HepG2 (cell line): ENCODE measurements around the gene RPUSD3. TPM values are rescaled to one million over a fixed set of nuclear protein-coding genes. Genes with fewer than 3 reads are reported as not detected.

Source experiments
- HDAC6 ChIP-seq: fragments of 200-600 bp; sonication (generic); IDR thresholded peaks from 2 replicates; pipeline ENCODE4 v1.7.0; 2017; ENCODE audit warnings: mild to moderate bottlenecking, antibody characterized with exemption, low read length, low read depth
- KDM6A ChIP-seq: IDR thresholded peaks from 2 replicates; pipeline ENCODE4 v1.6.1; 2016; ENCODE audit warnings: low read depth
- MZF1 ChIP-seq: sonication (generic); formaldehyde crosslinking; IDR thresholded peaks from 2 replicates; pipeline ENCODE4 v1.8.1; 2023; ENCODE audit warnings: mild to moderate bottlenecking, missing genetic modification reagents, borderline replicate concordance
- NKX3-1 ChIP-seq: sonication (generic); formaldehyde crosslinking; IDR thresholded peaks from 2 replicates; pipeline ENCODE4 v1.5.0; 2020; ENCODE audit warnings: missing genetic modification reagents
- NR1H2 ChIP-seq: sonication (generic); formaldehyde crosslinking; IDR thresholded peaks from 2 replicates; pipeline ENCODE4 v1.8.1; 2022; ENCODE audit warnings: low read depth, missing genetic modification reagents, borderline replicate concordance
- NR2F1 ChIP-seq, 2 experiments: fragments of 450-650 bp in 1 of 2; formaldehyde crosslinking in 1 of 2; IDR thresholded peaks; 2 replicates each; pipeline versions ENCODE4 v1.5.0 to v1.6.1; 2016 to 2020; ENCODE audit warnings: mild to moderate bottlenecking in 1 of 2, missing compliant biosample characterization in 1 of 2, missing genetic modification reagents in 1 of 2, moderate library complexity in 1 of 2
- PHF8 ChIP-seq: sonication (generic); formaldehyde crosslinking; IDR thresholded peaks from 2 replicates; pipeline ENCODE4 v1.5.0; 2020; ENCODE audit warnings: missing genetic modification reagents
- SAFB2 ChIP-seq: sonication (generic); formaldehyde crosslinking; IDR thresholded peaks from 2 replicates; pipeline ENCODE4 v1.5.1; 2020; ENCODE audit warnings: missing genetic modification reagents, low read depth, mild to moderate bottlenecking, borderline replicate concordance
- SNAPC2 ChIP-seq: sonication (generic); formaldehyde crosslinking; IDR thresholded peaks from 2 replicates; pipeline ENCODE4 v1.8.1; 2022; ENCODE audit warnings: mild to moderate bottlenecking, missing genetic modification reagents
- THRA ChIP-seq: sonication (generic); formaldehyde crosslinking; IDR thresholded peaks from 2 replicates; pipeline ENCODE4 v1.4.0; 2020; ENCODE audit warnings: missing genetic modification reagents, borderline replicate concordance
- ZNF160 ChIP-seq: sonication (generic); formaldehyde crosslinking; IDR thresholded peaks from 2 replicates; pipeline ENCODE4 v1.8.0; 2022; ENCODE audit warnings: mild to moderate bottlenecking, inconsistent platforms, missing genetic modification reagents
- ZNF33A ChIP-seq: sonication (generic); formaldehyde crosslinking; IDR thresholded peaks from 2 replicates; pipeline ENCODE4 v1.5.1; 2020; ENCODE audit warnings: missing genetic modification reagents, mild to moderate bottlenecking, moderate library complexity, borderline replicate concordance
- ZNF446 ChIP-seq: sonication (generic); formaldehyde crosslinking; IDR thresholded peaks from 2 replicates; pipeline ENCODE4 v1.5.0; 2020; ENCODE audit warnings: mild to moderate bottlenecking, missing genetic modification reagents
- ZNF503 ChIP-seq: sonication (generic); formaldehyde crosslinking; IDR thresholded peaks from 2 replicates; pipeline ENCODE4 v1.4.0; 2020; ENCODE audit warnings: missing genetic modification reagents
- ZNF552 ChIP-seq: sonication (generic); formaldehyde crosslinking; IDR thresholded peaks from 2 replicates; pipeline ENCODE4 v1.9.0; 2022; ENCODE audit warnings: missing genetic modification reagents, mild to moderate bottlenecking, borderline replicate concordance
- ZNF629 ChIP-seq: sonication (generic); formaldehyde crosslinking; conservative IDR thresholded peaks from 2 replicates; pipeline ENCODE4 v1.5.0; 2020; ENCODE audit warnings: missing genetic modification reagents
- polyA plus RNA-seq, 8 experiments: library from polyadenylated mRNA; depleted of rRNA in 3 of 8; stranded (reverse) in 7 of 8; unstranded in 1 of 8; fragments of >200 nt; fragmentation: Illumina TruSeq in 4 of 8; extraction: Trizol in 4 of 8; gene quantifications; 2 replicates each; pipeline versions ENCODE4 v1.2.1 to v1.2.3, GENCODE V29; 2011 to 2016; ENCODE audit warnings: low read depth in 4 of 8, missing spikeins in 1 of 8, mixed read lengths in 1 of 8; ENCODE audit not compliant: insufficient read depth in 1 of 8
- total RNA-seq, 5 experiments: library from RNA; depleted of rRNA; stranded (reverse); fragments of >200 nt; fragmentation: Illumina TruSeq; extraction: Trizol; gene quantifications; 2 replicates each; pipeline ENCODE4 v1.2.3, GENCODE V29; 2016; ENCODE audit warnings: low read depth in 1 of 5
- TF ChIP-seq, protein P1 (sequence below): sonication (generic); formaldehyde crosslinking; IDR thresholded peaks from 2 replicates; pipeline ENCODE4 v1.4.0; 2020; ENCODE audit warnings: missing genetic modification reagents
- TF ChIP-seq, protein P2 (sequence below): sonication (generic); formaldehyde crosslinking; IDR thresholded peaks from 2 replicates; pipeline ENCODE4 v1.5.1; 2020; ENCODE audit warnings: missing genetic modification reagents, mild to moderate bottlenecking, borderline replicate concordance
- TF ChIP-seq, protein P3 (sequence below): sonication (generic); formaldehyde crosslinking; IDR thresholded peaks from 2 replicates; pipeline ENCODE4 v1.5.1; 2020; ENCODE audit warnings: mild to moderate bottlenecking, missing genetic modification reagents, borderline replicate concordance

Gene RPUSD3
- total and polyA plus RNA-seq, 2 of the 13 experiments (the other 11 are each of a cell fraction or from before 2014, with no cell fraction given), result 32.1 to 48.7 TPM

DNA sequence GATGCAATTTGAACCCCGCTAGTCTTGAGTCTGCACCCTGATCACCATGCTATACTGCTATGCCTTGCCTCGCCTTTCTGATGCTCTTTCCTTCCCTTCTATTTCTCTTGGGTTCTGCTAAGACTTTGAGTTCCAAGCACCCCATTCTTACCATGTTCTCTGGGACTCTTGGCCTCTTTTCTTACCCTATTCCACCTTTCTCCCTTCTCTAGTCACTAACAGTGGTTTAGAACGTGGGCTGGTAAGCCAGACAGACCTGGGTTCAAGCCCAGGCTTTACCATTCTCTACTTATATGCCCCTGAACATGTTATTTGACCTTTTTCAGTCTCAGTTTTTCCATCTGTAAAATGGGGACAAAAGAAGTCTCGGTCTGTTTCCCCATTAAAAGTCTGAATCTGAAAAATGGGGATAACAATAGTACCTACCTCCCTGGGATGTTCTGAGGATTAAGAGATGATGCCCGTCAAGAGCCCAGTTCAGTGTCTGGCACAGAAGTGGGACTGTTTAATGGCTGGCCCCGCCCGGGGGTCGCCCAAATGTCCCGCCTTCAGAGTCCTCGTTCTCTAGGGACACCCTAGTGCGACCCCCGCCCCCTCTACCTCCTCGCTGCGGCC is 51.9 kb downstream of the RPUSD3 start (continued):
- TF ChIP-seq, protein P1, sequence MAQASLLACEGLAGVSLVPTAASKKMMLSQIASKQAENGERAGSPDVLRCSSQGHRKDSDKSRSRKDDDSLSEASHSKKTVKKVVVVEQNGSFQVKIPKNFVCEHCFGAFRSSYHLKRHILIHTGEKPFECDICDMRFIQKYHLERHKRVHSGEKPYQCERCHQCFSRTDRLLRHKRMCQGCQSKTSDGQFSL (CRISPR knock-in tag), result no peak
- TF ChIP-seq ZNF629 (CRISPR knock-in tag) (peak; percentile 92), NKX3-1 (CRISPR knock-in tag) (0 out of 2 replicates have a peak, but pooled peaks have one; percentile 21), ZNF446 (CRISPR knock-in tag) (no peak), ZNF552 (CRISPR knock-in tag) (no peak), NR1H2 (no peak), ZNF33A (CRISPR knock-in tag) (no peak), MZF1 (CRISPR knock-in tag) (no peak), PHF8 (CRISPR knock-in tag) (no peak), SNAPC2 (CRISPR knock-in tag) (no peak), ZNF160 (peak; percentile 67; the same call in 1 of the 2 replicates), THRA (CRISPR knock-in tag) (0 out of 2 replicates have a peak, but pooled peaks have one; percentile 43), KDM6A (CRISPR knock-in tag) (no peak), HDAC6 (no peak), ZNF503 (CRISPR knock-in tag) (no peak), NR2F1 (CRISPR knock-in tag; IDR thresholded peaks at IDR 0.05) (no peak), SAFB2 (CRISPR knock-in tag) (no peak)
- TF ChIP-seq, protein P2, sequence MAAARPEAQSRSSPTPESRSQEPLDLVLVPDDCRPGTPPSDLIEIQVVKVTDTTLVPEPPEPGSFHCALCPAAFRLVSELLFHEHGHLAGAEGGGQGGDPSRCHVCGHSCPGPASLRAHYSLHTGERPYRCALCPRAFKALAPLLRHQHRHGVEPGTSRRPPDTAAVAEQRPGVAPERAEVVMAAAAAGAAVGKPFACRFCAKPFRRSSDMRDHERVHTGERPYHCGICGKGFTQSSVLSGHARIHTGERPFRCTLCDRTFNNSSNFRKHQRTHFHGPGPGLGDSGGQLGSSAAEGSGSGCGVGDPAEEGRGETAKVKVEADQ (CRISPR knock-in tag), result peak; percentile 55; the same call in 1 of the 2 replicates
- TF ChIP-seq, protein P3, sequence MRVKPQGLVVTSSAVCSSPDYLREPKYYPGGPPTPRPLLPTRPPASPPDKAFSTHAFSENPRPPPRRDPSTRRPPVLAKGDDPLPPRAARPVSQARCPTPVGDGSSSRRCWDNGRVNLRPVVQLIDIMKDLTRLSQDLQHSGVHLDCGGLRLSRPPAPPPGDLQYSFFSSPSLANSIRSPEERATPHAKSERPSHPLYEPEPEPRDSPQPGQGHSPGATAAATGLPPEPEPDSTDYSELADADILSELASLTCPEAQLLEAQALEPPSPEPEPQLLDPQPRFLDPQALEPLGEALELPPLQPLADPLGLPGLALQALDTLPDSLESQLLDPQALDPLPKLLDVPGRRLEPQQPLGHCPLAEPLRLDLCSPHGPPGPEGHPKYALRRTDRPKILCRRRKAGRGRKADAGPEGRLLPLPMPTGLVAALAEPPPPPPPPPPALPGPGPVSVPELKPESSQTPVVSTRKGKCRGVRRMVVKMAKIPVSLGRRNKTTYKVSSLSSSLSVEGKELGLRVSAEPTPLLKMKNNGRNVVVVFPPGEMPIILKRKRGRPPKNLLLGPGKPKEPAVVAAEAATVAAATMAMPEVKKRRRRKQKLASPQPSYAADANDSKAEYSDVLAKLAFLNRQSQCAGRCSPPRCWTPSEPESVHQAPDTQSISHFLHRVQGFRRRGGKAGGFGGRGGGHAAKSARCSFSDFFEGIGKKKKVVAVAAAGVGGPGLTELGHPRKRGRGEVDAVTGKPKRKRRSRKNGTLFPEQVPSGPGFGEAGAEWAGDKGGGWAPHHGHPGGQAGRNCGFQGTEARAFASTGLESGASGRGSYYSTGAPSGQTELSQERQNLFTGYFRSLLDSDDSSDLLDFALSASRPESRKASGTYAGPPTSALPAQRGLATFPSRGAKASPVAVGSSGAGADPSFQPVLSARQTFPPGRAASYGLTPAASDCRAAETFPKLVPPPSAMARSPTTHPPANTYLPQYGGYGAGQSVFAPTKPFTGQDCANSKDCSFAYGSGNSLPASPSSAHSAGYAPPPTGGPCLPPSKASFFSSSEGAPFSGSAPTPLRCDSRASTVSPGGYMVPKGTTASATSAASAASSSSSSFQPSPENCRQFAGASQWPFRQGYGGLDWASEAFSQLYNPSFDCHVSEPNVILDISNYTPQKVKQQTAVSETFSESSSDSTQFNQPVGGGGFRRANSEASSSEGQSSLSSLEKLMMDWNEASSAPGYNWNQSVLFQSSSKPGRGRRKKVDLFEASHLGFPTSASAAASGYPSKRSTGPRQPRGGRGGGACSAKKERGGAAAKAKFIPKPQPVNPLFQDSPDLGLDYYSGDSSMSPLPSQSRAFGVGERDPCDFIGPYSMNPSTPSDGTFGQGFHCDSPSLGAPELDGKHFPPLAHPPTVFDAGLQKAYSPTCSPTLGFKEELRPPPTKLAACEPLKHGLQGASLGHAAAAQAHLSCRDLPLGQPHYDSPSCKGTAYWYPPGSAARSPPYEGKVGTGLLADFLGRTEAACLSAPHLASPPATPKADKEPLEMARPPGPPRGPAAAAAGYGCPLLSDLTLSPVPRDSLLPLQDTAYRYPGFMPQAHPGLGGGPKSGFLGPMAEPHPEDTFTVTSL (CRISPR knock-in tag), result no peak
